IPS-NIHi11 (cell line): ENCODE data around the gene SKAP1.
"Not testable (repeated sequence)": the region's sequence is repeated elsewhere in the genome, so short reads cannot be mapped to it uniquely, and the experiment has no call there.

Experiments
- DNase-seq: peaks from one replicate; pipeline ENCODE4 v3.0.0; 2012; ENCODE audit warnings: mixed read lengths, low spot score

Gene SKAP1

DNA sequence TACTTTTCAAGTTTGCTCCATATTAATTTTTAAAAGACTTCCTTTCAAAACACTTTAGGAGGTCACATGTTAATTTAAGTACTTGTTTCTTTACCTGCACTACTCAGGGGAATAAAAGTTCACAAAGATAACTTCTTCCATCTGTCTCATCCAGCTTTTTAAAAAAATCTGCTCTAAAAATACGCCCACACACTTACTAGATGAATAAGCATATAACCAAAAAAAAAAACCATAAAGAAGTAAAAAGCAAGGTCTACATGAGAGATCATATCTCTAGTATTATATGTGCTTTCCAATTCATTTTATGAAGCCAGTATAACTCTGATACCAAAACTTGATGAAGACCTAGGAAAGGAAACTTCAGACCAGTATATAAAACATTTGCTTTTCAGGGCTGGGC, 17.2 kb downstream of the SKAP1 start:
- DNase-seq, result no peak

DNA sequence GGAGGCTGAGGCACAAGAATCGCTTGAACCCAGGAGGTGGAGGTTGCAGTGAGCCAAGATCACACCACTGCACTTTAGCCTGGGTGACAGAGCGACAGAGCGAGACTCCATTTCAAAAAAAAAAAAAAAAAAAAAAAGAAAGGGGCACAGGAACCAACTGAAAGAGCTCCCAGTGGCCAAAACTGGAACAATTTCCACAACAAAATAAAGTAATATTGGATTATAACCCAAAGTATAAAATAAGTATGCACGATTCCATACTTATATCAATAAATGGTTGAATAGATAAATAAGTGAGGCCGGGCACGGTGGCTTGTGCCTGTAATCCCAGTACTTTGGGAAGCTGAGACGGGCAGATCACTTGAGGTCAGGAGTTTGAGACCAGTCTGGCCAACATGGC, 19.2 kb downstream of the SKAP1 start:
- DNase-seq, result not testable (repeated sequence)

DNA sequence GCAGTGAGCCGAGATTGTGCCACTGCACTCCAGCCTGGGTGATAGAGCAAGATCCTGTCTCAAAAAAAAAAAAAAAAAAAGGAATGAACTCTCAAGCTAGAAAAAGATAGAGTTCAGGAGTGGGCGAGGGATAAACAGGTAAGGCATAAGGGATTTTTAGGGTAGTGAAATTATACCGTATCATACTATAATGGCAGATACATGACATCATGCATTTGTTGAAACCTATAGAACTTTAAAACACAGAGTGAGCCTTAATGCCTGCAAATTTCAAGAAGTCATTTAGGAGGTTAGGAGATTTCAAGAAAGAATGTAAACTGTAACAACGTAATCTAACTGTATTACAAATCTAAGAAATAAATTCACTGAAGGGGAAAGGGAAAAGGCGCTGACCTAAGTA, 20.4 kb downstream of the SKAP1 start:
- no peak for DNase-seq

DNA sequence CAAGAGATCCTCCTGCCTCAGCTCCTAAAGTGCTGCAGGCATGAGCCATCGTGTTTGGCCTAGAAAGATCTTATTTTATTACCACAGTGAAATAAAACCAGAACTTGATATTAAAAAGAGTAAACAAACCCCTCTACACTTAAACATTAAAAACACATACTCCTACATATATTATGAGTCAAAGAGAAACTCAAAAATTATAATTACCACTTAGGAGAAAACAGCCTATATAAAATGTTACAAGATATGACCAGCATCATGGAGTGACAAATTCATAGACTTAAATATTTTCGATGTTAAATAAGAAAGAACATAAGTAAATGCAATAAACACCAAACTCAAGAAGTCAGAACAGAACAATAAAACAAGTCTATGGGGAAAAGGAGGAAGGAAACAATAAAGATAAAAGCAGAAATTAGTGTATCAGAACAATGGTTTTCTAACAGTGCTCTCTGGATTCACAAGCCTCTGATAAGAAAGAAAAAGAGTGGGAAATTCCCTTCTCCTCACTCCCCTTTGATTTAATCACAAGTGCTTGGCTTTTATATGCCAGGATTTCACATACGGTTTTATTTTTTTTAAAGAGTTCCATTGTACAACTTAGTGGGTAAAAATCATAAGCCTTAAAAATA, 23.0 kb downstream of the SKAP1 start:
- no peak for DNase-seq

- no peak for DNase-seq
Measured at GRCh38 chr17:48394821-48395220, 35.2 kb downstream of the SKAP1 start.

DNA sequence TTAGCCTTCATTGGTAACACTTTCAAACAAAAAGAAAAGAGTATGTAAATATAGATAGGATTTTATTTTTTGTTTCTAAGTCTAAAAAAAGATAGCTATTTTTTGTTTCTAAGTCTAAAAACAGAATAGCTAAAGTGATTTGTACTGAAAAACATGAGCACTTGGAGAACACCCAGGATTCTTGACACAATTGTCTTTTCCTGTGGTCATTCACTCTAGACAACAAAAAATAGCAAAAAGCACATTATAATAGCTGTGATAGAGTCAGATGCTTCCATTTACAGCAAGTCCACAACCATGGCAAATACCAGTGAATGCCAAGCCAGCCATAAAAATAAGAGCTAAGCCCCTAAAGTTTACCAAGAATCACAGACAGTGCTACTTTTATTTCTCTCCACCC, 36.7 kb downstream of the SKAP1 start:
- no peak for DNase-seq

- DNase-seq, result no peak
Measured at GRCh38 chr17:48392857-48393256, 37.2 kb downstream of the SKAP1 start.

- no peak for DNase-seq
Measured at GRCh38 chr17:48391444-48391843, 38.6 kb downstream of the SKAP1 start.

GRCh38 chr17:48389903-48390302, 40.1 kb downstream of the SKAP1 start:
- no peak for DNase-seq

- DNase-seq, result no peak
Measured at GRCh38 chr17:48388955-48389743, 40.9 kb downstream of the SKAP1 start.

GRCh38 chr17:48386826-48387225, 43.2 kb downstream of the SKAP1 start:
- DNase-seq, result no peak

- no peak for DNase-seq
Measured at GRCh38 chr17:48385319-48385718, 44.7 kb downstream of the SKAP1 start.

GRCh38 chr17:48384164-48384563, 45.9 kb downstream of the SKAP1 start:
- DNase-seq, result no peak

DNA sequence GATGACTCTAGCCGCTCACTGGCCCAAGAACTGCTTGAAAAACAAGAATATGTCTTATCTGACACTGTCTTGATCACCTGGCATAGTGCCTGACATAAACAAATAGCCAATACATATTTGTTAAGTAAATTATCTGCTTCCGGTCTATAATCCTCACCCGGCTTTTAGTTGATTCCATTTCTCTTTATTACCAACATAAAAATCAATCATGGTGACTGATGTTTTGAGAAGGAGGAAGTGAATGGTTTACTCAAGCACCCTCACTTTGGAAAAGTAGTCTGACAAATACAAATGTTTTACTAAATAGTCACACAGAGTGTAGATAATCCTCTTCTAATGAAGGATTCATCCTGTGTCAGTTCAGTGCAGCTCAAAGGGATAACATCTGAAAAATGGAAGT, 47.0 kb downstream of the SKAP1 start:
- DNase-seq, result no peak

DNA sequence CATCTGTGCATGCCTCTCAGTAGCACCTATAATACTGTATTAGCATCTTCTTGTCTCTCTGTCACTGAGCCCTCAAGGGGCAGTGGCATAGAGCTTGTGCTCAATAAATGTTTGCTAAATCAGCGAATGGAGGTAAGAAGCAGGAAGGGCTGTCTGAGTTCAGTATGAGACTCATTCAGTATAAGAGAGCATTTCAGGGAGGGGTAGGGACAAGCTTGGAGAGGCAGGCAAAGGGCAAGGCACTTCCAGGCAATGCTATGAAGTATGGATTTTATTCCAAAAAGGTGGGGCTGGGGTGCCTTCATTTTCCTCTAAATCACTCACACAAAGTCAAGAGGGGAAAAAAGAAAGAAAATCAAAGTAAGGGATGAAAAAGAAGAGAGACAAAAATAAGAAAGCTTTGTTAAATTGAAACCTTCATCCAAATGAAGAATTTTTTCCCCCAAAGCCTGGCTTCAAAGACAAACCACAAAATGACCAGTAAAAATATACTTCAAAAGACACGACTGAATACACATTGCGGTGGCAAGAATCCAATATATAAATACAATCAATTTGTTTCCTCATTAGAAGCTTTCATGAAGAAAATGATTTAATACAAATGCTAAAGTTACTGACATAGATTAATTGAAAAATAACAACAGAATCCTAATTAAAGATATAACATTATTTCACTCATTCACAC, 51.2 kb downstream of the SKAP1 start:
- DNase-seq, result no peak

DNA sequence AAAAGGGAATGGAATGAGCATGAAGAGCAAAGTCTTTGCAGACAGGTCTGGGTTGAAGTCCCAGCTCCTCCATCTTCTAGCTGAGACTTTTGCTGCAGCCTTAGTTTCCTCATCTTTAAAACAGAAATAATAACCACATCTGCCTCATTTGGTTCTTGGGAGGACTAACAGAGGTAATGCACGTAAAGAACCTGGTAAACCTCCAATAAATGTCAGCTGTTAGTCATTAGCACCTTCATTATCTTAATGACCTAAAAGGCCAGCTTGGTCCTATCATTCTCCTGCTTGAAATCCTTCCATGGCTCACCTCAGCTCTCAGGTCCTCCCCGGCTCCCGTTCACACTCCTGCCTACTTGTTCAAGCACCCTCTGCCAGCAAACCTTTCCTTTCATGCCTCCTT, 51.8 kb downstream of the SKAP1 start:
- DNase-seq, result no peak

DNA sequence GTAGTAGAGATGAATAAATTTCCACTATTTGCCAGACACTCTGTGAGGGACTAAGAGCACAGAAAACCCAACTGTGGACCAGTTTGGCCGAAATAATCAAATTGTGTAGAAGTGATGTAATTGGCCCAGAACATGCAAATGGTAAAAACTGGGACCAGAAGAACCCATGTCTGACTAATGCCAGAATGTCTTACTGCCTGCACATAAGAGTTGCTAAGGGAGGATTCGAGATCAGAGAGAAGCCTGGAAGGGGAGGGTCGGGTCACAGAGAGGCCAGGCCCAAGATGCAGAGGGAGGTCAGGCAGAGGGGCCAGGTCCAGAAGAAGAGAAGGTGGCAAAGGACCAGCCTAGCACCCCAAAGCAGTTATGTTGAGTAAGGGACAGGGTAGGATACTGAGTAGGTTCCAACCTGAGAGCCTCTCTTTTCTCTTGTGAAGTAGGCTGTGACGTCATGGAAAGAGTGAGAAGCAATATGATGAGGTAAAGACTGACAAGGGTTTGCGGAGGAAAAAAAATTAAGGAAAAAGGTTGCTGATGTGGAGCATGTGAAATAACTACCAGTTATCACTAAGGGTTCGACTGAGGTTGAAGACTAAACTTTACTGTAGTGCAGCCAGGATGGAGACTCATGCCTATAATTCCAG, 53.2 kb downstream of the SKAP1 start:
- DNase-seq, result no peak

- no peak for DNase-seq
Measured at GRCh38 chr17:48375356-48375755, 54.7 kb downstream of the SKAP1 start.

DNA sequence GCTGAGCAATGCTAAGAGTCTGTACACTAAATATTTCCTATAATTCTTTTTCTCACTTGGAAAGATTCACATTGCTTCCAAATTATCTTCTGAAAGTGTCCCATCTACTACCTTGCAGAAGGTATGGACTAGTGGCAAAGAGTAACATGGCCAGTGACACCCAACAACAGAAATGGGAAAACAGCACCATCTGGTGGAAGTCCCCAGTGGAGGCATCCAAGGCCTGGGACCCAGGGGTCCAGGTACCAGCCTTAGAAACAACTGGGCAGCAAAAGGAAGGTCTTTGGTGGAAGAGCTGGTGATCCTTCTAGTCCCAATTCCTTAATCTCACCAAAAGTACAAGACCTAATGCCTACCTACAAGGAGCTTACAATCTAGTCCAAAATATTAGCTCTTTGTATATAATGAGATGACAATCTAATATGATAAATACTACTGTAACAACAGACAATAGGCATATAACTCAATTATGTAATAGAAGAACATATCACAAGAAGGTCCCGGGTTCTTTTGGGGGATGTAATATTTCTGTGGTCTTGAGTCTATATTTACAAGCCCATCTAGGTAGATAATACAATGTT, 55.3 kb downstream of the SKAP1 start:
- DNase-seq, result peak; percentile 79

DNA sequence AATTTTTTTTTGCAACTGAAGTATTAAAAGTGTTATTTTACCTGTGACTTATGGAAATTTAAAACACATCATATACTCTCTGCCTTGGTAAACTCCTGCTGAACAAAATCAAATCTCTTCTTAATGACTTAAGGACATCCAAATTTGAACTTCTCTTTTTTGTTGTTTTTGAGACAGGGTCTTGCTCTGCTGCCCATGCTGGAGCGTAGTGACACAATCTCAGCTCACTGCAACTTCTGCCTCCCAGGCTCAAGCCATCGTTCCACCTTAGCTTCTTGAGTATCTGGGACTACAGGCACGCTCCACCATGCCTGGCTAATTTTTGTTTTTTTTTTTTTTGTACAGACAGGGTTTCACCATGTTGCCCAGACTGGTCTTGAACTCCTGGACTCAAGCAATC, 56.1 kb downstream of the SKAP1 start:
- DNase-seq, result no peak

DNA sequence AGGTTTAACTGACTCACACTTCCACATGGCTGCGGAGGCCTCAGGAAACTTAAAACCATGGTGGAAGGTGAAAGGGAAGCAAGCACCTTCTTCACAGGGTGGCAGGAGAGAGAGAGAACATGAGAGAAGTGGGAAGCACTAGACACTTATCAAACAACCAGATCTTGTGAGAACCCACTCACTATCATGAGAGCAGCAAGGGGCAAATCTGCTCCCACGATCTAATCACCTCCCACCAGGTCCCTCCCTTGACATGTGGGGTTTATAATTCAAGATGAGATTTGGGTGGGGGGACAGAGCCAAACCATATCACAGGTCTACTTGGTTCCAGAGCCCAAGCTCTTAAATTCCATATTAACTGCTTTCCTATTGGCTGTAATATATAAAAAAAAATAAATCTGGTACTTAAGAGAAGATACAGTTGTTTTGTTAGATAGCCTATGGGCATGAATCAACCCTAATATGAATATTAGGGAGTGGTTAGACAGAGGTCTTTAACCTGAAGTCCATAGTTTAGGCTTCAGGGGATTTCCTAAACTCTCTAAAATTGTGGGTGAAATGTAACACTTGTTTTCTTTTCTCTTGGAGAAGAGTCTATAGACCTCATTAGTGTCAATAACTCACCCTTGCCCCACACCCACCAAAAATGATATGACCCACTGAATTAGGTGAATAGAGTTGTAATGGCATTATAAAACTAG, 56.7 kb downstream of the SKAP1 start:
- DNase-seq, result no peak

DNA sequence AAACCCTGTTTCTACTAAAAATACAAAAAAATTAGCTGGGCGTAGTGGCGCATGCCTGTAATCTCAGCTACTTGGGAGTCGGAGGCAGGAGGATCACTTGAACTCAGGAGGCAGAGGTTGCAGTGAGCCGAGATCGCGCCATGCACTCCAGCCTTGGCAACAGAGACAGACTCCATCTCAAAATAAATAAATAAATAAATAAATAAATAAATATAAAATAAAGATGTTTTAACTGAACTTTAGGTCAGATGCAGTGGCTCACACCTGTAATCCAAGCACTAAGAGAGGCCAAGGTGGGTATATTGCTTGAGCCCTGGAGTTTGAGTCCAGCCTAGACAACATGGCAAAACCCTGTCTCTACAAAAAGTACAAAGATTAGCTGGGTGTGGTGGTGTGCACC, 61.0 kb downstream of the SKAP1 start:
- not testable (repeated sequence) for DNase-seq
